Measurements from ENCODE around the gene UIMC1.

DNA sequence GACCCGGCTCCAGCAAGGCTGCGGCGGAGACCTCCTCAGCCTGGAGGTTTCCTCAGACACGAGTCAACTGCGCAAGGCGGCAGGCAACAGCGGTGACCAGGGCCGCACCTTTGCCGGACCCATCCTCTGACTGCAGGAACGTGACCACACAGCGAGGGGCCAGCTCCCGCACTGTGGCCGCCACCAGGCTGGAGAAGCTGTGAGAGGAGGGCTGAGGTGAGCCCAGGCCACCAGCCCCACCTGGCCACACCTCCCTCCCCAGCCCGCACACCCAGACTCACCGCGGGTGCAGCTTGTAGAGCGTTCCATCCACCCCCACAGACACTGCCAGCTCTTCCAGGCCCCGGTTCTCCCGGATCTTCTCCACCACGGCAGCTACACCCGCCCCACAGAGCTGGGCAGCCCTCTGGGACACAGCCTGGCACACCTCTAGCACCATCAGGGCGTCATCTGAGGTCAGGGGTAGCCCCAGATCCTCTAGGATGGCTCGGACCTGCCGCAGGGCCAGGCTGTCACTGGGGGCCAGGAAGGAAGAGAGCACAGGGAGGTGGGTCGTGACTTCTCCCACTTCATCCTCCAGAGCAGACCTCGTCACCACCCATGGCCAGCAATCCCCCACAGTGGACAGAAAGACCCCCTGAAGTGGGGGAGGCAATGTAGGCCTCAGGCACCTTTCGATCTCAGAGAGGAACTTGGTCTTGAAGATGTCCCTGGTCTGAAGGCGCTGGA lies 125.4 kb downstream of the UIMC1 start:
- TF ChIP-seq, protein P1, sequence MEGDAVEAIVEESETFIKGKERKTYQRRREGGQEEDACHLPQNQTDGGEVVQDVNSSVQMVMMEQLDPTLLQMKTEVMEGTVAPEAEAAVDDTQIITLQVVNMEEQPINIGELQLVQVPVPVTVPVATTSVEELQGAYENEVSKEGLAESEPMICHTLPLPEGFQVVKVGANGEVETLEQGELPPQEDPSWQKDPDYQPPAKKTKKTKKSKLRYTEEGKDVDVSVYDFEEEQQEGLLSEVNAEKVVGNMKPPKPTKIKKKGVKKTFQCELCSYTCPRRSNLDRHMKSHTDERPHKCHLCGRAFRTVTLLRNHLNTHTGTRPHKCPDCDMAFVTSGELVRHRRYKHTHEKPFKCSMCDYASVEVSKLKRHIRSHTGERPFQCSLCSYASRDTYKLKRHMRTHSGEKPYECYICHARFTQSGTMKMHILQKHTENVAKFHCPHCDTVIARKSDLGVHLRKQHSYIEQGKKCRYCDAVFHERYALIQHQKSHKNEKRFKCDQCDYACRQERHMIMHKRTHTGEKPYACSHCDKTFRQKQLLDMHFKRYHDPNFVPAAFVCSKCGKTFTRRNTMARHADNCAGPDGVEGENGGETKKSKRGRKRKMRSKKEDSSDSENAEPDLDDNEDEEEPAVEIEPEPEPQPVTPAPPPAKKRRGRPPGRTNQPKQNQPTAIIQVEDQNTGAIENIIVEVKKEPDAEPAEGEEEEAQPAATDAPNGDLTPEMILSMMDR (IDR thresholded peaks at IDR 0.05; ENCODE audit: insufficient read depth, low read length, poor library complexity, severe bottlenecking), result no peak
- TF ChIP-seq EZH2phosphoT487 (conservative IDR thresholded peaks at IDR 0.05; ENCODE audit: low read length), result no peak

Measured in SU-DHL-6 (cell line).